Astrocyte of the hippocampus (primary cell): ENCODE results near the gene RNF207.
A peak's percentile ranks its signal among the peaks of the same experiment; 100 is the strongest.
"Not testable (repeated sequence)": the region's sequence is repeated elsewhere in the genome, so short reads cannot be mapped to it uniquely, and the experiment has no call there.

Source experiments
- DNase-seq: peaks from one replicate; pipeline ENCODE4 v3.0.0; 2011; ENCODE audit warnings: low read depth, low spot score

The RNF207 gene

DNA sequence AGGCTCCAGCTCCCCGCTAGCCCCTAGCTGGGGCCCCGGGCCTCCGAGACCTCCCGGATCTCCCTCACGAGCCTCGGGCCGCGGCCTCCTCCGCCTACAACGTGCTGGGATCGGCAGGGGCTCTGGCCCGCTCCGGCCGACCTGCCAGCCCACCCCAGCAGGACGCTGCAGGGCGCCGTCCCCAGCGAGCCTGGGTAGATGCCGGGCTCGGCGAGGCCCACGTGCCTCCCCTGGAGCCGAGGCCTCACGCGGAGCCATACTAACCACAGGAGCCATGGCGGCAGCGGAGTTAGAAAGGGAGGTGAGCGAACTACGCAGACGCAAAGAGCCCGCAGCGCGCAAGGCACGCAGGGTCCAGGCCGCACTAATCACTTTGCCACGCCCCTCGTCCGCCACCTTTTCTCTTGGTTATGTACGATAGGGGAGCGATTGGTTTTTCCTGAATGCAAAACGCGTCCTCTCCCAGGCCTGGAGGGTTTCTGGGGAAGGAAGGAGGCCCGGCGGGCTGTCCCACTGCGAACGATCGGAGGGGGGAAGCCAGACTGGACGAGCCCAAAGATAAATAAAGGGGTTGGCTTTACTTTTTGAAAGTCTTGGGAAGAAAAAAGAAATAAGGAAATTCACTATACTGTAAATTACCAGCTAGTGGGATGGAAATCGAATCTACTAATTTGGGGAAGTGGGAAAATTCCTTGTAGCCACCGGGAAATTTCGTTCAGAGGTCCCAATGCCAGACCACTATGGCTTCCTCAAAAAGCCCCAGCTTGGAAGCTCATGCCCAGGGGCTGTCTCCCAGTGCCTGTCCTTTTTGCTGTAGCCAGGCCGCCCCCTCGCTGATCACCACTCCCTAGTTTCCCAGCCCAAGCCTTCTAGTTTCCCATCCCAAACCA is 6.4 kb upstream of the RNF207 start, which contains the start of gene RPL22:
TSS of gene RPL22 (minus strand) at position 298 of the 890 bp plus-strand sequence. CDS start at position 276, 22 bp downstream.
- peak; percentile 99 for DNase-seq

DNA sequence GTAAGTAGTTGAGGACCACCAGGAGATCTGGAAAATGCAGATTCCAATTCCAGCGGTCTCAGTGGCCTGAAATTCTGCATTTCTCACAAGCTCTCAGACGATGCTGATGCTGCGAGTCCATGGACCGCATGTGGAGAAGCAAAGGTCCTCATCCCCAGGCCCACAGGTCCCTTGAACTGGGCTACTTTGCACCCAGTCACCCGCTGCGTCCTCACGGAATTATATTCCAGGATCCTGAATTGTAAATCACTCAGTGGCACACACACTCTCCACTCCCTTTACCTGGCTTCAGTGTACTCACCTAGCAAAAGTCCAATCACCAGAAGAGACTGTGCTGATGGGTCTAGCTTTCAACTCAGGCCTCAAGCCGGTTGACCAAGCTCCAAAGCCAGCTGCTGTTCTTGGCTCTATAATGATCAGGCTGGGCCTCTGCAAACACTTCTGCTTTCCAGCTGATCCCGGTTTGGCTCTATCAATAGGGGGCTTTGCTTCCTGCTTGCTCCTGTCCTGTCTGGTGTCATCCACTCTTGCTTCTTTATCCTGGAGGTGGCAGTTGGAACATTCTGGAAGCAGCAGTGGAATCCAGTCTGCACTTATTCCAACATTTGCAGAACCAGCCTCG is 5.6 kb upstream of the RNF207 start:
- no peak for DNase-seq

DNA sequence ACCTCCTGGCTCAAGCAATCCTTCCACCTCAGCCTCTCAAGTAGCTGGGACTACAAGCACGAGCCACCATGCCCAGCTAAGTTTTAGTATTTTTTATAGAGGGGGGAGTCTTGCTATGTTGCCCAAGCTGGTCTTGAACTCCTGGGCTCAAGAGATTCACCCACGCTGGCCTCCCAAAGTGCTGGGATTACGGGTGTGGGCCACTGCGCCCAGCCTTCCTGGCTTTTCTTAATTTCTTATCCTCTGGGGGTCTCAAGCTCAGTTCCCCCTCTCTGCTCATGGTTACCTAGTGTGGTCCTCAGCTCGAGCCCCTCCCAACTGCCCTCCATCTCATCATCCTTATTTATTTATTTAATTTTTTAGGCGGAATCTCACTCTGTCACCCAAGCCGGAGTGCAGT is 3.7 kb upstream of the RNF207 start:
- no peak for DNase-seq

DNA sequence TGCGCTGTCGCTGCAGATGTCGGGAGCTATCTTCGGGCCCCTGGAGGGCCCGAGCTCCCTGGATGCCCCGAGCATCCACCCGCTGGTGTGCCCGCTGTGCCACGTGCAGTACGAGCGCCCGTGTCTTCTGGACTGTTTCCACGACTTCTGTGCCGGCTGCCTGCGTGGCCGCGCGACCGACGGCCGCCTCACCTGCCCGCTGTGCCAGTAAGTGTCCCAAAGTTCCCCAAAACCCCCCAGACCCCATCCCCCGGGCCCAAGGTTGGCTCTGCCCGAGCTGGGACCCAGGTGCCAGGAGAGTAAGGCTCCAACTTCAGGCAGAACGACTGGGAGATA is 569 bp downstream of the RNF207 start:
- no peak for DNase-seq

DNA sequence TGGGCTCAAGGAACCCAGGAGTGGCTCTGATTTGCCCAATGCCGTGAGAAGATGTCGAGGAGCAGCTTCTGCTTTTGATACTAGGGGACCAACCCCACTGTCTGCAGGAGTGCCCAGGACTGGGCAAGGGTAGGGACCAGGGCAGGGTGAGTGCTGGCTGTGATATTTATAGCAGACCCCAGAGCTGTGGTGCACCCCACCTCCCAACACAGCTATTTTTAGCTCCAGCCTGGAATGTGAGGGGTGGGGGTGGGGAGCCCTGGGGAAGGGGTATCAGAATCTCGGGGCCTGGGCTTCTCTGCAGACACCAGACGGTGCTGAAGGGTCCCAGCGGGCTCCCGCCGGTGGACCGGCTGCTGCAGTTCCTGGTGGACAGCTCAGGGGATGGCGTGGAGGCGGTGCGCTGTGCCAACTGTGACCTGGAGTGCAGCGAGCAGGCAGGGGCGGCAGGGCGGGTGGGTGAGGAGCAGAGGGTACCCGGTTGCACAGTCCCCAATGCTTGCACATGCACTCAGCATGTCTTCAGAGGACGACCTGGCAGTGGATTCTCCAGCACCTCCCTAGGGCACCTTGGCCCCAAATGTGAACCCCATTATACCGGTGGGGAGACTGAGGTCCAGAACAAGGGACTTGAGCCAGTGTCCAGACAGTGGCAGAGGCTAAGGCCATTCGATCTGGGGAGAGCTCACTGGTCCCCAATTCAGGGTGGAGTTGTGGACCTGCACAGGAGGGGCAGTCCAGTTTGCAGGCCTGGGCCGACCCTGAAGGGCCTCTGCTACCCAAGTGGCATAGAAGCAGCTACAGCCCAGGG is 1.4 kb downstream of the RNF207 start:
- no peak for DNase-seq

DNA sequence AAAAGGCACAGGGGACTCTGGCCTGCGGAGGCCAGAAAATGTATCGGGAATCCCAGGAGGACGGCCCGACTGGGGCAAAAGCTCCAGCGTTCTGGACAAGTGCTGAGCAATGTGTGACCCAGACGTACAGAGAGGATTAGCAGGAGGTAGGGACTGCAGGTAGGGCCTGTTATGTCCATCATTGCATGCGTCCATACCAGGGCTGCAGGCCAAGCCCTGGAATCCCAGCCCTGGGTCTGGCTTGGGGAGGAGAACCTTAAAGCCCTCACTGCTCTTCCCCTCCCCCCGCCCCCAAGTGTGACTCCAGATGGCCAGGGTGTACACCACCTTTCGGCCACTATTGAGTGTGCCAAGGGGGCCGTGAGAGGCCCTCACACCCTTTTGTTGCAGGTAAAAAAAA is 2.0 kb downstream of the RNF207 start:
- DNase-seq: no peak

DNA sequence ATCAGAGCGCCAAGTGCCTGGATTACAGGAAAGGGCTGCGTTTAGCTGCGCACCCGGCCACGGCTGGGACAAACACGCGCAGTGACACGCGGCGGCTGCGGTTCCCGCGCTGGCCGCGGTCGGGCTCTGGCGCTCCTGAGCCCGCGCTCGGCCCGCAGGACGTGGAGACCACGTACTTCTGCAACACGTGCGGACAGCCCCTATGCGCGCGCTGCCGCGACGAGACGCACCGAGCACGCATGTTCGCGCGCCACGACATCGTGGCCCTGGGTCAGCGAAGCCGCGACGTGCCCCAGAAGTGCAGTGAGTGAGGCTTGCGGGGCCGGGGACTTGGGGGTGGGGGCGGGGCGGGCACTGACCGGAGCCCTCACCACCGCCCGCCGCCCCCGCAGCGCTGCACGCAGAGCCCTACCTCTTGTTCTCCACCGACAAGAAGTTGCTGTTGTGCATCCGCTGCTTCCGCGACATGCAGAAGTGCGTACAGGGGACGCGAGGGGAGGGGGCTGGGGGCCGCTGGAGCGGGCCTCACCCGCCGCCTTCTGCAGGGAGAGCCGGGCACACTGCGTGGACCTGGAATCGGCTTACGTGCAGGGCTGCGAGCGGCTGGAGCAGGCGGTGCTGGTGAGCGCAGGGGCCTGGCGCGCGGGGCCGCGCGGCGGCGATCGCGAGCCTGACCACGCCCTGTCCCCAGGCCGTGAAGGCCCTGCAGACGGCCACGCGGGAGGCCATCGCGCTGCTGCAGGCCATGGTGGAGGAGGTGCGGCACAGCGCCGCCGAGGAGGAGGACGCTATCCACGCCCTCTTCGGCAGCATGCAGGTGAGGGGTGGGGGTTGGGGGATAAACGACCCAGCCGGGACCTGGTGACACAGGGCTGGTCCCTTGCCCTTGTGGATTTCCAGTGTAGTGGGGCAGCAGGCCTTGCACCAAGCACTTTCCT is 3.1 kb downstream of the RNF207 start:
- peak; percentile 73 for DNase-seq

DNA sequence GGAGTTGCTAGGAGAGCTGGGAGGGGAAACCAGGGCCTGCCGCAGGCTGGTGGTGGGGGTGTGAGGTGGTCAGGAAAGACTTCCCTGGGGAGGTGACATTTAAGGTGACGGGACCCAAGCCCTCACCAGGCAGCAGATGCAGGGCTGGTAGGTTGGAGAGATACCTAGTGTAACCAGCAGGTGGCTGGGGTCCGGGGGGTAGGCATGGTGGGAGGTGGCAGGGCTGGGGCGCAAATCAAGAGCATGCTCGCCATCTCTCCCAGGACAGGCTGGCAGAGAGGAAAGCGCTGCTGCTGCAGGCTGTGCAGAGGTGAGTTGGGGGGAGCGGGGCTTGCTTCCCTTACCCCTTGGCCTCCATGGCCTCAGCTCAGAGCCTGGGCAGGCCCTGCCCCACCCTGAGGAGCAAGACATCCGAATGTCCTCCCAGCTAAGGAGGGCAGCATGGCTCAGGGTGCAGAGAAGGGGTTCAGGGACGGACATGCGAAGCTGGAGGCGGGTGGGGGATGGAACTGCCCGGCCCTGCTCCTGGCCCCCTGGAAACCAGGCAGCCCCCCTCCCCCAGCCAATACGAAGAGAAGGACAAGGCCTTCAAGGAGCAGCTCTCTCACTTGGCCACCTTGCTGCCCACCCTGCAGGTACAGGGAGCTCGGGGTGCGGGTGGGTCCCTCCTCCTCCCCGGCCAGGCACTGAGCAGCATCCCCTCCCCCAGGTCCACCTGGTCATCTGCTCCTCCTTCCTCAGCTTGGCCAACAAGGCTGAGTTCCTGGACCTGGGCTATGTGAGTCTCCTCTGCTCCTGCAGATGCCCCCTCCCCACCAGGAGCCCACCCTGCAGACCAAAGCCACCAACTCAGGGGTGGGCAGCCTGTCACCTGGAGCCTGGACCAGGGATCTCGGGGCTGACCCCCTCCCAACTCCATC is 4.0 kb downstream of the RNF207 start:
- DNase-seq: no peak

DNA sequence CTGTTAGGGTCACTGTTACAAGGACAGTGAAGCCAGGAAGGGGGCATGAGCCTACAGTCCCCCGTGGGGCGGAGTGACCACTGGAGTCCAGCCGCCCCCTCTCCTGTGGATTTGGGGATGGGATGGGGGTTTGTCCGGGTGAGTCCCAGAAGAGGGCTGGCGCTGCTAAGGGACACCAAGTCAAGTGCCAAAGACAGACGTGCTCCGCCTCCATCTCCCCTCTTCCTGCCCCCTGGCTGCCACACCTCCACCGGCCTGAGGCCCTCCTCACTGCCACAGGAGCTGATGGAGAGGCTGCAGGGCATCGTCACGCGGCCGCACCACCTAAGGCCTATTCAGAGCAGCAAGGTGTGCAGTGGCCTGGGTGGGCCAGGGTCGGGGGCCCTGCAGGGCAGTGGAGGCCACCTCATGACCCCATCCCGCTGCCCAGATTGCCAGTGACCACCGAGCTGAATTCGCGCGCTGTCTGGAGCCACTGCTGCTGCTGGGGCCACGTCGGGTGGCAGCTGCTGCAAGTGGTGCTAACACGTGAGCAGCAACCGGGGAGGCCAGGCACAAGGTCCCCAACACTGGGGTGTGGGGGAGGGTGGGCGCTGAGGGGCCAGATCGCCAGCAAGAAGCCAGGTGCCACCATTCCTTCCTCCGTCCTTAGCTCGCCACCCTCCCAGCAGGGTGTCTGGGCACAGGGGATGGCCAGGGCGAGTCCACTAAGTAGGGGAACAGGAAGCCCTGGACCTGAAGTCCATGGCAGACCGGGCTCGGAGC is 4.9 kb downstream of the RNF207 start:
- DNase-seq: no peak

DNA sequence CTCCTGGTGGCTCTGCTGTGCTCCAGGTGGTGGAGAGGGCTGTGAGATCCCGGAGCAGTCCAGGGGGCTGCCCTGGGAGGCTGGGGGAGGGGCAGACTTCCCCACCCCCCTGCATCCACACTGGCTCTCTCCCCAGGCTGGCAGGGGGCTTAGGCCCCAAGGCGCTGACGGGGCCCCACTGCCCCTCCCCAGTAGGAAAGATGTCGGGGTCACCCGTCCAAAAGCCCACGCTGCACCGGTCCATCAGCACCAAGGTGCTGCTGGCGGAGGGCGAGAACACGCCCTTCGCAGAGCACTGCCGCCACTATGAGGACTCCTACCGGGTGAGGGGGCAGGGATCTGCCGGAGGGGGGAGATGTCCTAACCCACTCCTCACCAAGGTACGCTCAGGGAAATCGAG is 5.8 kb downstream of the RNF207 start:
- no peak for DNase-seq

DNA sequence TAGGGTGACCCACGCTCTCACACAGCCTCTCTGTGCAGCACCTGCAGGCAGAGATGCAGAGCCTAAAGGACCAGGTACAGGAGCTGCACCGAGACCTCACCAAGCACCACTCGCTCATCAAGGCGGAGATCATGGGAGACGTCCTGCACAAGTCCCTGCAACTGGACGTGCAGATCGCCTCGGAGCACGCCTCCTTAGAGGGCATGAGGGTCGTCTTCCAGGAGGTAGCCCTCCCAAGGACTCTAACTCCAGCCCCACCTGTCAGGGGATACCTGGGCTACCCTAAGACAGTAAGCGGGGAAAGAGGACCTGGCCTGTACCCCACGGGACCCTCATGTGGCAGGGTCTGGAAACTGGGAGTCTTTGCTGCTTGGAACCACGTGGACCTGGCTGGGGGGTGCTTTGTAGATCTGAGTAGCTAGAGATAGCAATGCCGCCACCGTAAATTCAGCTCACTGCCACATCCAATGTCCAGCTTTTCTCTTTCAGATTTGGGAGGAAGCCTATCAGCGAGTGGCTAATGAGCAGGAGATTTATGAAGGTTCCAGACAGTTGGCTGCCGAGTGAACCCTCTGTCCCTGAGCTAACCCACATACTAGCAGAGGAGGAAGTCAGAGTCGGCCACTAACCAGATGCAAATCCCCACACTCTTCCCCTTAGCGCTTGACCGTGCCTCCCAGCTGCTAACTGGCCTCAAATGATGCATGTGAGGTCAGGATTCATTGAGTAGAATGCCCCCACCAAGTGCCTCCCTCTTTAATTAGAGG is 6.5 kb downstream of the RNF207 start:
- DNase-seq: no peak

DNA sequence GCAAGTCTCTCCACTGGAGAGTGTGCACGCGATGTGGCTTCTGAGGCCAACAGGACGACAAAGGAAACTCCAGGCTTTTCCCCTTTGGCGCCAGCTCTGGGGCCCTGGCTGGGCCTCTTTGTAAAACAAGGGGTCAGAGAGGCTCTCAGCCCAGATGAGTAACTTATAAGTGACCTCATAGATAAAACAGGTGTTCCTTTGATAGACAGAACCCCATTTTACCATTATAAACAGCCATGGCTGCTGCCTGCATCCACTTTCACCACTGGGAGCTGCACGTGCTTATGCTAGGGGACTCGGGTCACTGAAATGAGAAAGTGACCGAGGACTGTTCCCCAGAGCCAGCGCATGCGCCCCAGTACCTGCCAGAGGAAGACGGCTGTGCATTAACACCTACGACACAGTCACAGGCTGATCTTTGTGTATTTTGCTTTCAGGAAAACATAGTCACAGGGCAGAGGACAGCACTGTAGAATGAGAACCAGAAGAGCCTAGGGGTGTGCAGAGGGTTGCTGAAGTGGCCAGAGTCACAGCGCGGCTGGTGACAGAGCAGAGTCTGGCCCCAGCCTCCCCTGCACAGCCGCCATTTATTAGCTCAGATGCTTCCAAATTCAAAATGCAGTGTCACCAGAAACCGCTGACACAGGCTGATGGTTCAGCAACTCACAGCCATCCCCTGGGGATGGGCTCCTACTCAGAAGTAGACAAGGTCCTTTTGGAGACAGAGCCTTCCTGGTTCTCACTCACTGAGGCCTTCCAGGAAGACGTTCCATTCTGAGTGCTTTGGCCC is 12.7 kb downstream of the RNF207 start:
- DNase-seq: no peak

DNA sequence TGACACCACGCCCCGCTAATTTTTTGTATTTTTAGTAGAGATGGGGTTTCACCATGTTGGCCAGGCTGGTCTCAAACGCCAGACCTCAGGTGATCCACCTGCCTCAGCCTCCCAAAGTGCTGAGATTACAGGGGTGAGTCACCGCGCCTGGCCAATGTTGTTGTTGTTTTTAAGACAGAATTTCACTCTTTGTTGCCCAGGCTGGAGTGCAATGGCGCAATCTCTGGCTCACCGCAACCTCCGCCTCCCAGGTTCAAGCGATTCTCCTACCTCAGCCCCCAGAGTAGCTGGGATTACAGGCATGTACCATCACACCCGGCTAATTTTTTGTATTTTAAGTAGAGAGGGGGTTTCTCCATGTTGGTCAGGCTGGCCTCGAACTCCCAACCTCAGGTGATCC is 13.7 kb downstream of the RNF207 start:
- not testable (repeated sequence) for DNase-seq

DNA sequence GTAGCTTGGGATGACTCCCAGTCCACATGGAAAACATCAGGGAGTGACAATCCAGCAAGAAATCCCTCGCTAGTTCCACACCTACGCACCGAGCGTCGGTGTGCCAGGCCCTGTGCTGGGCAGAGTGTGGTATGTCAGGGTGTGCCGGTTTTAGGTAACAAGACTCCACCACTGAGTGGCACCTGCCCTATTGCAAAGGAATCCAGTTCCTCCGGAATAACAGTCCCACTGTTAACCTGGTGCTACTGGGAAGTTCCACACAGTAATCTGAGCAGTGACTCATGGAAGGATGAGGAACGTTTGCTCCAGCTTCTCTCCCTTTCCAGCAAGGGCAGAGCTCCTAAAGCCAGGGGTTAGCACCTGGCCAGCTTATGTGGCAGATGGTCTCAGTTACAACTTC is 14.3 kb downstream of the RNF207 start:
- DNase-seq: no peak

DNA sequence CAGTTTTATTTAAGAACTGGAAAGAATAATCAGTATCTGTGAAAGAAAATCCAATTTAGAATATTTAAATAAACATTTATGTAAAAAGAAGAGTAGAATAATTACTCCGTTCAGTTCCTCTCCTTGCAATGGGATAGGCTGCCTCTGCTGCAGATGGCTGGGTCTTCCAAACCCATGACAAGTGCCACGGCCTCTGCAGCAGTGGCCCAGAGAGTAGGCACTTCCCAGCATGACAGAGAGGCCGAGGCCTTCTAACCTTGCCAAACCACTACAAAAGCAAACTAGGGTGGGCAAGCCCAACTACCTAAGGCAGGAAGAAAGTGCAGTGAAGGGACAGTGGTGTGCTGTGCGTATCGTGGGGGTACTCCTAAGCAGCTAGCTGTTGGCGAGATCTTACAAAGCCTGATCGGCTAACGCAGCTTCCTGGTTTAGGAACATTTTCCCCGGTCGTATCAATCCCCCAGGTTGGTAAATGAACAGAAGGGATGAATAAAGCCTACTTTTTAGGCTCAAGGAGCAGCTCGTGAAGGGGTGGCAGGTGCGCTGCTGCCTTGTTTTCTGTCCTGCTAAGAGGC is 15.4 kb downstream of the RNF207 start:
- DNase-seq: no peak

DNA sequence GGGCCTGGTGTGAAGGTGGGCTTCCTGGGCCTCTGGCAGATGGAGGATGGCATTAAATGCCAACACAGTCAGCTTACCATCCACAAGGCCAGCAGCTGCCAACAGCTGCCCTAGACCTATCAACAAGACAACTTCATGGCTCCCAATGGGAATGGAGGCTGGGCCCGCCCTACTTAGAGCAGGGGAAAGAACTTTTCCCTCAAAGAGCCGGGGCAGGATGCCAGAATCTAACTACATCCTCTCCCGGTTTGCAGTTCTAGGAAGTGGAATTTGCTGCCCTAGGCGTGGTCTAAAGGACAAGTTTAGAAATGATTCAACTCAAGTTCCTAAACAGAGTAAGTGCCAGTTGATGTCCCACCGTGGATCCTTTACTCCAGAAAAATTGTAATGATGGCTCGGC is 16.7 kb downstream of the RNF207 start:
- no peak for DNase-seq

DNA sequence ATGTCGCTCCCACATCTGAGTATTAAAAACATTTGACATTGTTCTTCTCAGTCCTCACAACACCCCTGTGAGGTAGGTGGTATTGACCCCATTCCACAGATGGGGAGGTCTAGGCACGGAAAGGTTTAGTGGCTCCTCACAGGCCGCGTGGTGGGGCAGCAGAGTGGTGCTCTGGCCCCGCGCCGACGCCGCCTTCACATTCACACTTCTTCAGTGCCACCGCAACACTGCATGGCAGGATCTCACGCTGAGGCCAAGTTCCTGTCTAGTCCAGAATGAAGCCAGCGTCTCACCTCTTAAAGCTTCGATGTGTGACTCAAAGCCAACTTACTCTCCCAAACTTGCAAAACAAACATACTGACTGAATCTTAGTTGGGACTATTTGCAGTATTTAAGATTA is 17.7 kb downstream of the RNF207 start:
- no peak for DNase-seq

DNA sequence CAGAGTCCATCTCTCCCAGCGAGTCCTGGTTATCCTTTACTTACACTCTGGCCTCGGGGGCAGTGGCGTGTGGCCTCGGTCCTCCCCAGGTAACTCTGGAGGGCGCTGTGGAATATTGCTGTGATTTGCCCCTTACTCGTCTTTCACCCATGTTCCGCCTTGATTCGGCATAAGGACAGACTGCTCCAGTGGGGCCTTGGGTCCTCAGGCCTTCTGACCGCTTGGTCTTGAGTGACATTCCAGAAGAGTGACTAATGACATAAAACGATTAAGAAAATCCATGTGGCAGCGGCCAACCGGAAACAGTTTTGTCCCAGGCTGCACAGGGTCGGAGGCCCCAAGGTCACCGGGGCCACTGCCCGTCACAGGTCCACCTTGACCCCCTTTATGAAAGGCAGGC is 18.8 kb downstream of the RNF207 start:
- DNase-seq: peak; percentile 35
